Superior temporal gyrus (tissue), 1 donor: Measurements from ENCODE around the gene DUOX2.
"Not testable (repeated sequence)": the region's sequence is repeated elsewhere in the genome, so short reads cannot be mapped to it uniquely, and the experiment has no call there.

Experiments
- DNase-seq: peaks from one replicate; pipeline ENCODE4 v3.0.0-alpha.2; 2016; ENCODE audit errors: extremely low spot score

DUOX2 gene

DNA sequence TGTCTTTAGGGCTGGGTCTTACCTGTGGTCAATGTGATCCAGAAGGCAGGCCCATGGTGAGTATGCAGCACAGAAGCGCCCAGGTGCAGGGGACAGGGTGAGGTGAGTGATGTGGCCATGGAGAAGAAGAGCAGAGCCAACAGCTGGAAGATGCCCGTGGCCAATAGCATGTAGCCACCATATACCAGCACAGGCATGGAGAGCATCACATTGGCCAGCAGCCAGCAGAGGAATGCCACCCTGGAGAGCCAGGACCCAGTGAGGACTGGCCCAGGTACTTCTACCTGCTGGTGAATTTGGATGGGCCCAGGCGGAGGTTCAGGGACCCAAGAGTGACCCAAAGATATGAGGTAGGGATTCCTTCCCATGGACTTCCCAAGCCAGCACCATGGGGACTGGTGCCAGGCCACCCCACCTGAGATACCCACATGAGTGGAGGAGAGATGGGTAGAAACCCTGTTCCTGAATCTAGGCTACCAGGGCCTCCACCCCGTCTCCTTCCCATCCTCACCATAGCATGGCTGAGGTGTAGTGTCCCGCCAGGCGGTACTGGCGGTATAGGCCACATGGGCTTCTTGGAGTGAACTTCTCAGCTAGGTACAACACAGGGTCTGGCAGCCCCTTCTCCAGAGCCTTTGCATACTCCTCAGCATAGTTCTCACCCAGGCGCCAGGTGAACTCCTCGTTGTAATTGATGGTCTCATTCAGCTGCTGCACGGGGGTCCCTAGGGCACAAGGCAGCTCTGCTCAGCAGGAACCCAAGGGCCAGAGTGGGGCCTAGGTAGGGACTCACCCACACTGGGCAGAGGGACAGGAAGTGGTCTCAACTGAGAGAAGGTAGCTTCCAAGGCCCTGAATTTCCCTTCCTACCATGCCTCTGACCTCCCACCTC, 6.4 kb upstream of the DUOX2 start:
- DNase-seq, result no peak

DNA sequence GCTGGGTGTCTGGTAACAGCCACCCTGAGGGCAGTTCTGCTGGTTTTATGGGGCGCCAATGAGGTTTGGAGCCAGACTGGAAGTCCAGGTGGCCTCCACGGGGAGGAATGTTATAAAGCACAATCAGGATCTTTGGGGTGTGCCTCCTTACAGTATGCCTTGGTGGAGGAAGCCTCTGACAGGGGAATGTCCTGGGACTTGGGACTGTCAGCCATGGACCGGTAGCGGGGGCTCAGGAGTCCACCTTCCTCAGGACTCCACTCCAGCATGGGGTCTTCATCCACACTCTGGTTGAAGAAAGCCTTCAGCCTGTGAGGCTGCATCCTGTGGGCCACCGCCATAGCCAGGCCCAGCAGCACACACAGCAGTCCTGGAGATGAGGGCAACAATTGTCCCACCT, 5.0 kb upstream of the DUOX2 start:
- DNase-seq, result no peak

DNA sequence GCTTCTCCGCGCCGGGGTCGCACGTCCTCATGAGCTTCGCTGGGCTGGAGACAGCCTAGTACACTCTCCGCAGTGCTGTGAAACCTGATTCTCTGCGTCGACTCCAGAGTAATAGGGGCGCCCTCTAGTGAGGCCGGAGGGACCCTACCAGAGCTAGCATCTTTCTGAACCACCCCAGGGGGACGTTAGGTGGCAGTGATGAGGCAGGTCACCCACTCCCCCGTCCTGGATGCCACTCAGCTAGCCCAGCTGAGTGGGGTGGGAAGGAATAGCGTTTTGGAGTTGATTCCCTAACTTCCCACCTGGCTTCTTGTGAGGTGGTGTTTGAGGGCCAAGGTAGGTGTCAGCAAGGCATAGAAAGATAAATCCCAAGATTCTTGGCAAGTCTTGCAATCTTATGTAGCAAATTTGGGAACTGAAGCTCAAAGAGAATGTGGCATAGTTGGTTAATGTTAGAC, 4.2 kb upstream of the DUOX2 start:
- peak; percentile 97 for DNase-seq

DNA sequence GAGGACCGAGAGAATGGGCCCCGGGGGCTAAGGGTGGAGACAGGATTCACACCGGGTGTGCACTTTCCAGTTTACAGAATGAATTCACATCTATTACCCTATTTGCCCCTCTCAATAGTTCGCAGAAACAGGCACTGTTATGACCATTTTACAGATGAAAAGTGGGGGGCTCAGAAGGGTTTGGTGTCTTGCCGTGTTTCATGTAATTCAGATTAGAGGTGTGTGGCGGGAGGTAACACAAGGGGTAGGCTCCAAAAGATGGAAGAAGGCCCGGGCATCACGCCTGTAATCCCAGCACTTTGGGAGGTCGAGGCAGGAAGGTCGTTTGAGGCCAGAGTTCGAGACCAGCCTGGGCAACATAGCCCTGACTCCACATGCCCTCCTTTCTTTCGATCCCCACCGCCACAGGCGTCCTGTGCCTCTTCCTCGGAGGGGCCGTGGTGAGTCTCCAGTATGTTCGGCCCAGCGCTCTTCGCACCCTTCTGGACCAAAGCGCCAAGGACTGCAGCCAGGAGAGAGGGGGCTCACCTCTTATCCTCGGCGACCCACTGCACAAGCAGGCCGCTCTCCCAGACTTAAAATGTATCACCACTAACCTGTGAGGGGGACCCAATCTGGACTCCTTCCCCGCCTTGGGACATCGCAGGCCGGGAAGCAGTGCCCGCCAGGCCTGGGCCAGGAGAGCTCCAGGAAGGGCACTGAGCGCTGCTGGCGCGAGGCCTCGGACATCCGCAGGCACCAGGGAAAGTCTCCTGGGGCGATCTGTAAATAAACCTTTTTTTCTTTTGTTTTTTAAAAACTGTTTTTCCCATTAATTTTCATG, 3.5 kb upstream of the DUOX2 start:
- no peak for DNase-seq

DNA sequence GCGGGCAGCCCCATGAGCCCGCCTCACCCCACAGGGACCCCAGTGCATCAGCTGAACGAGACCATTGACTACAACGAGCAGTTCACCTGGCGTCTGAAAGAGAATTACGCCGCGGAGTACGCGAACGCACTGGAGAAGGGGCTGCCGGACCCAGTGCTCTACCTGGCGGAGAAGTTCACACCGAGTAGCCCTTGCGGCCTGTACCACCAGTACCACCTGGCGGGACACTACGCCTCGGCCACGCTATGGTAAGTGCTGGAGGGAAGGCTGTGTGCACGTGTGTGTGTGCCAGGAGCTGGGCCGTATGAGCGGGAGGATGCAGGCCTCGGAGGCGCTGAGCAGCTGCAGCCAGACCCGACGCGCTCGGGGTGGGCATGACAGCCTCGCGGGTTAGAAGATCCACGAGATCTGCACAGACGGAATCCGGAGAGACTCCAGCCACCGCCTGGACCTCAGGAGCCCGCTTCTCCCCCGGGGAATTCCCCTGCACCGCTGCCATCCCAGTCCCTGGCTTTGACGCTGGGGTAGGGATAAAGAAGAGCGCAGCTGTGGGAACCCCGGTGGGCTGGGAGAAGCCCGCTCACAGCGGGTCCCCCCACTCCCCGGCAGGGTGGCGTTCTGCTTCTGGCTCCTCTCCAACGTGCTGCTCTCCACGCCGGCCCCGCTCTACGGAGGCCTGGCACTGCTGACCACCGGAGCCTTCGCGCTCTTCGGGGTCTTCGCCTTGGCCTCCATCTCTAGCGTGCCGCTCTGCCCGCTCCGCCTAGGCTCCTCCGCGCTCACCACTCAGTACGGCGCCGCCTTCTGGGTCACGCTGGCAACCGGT, 2.7 kb upstream of the DUOX2 start:
- no peak for DNase-seq

DNA sequence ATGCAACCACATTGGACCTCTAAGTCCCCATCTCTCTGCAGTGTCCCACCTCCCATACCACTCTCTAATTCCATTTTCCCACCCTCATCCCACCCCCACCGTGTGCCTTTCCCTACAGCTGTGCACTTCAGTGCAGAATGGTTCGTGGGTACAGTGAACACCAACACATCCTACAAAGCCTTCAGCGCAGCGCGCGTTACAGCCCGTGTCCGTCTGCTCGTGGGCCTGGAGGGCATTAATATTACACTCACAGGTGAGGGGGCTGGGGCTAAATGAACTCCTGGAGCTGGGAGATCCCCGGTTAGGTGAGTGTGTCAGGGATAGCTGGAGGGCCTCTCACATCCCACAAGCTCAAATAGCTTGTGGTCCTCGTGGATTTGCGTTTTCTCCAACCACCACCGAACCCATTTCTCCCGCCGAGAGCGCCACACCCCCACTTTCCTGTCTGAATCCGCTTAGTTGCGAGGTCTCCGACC, 2.1 kb upstream of the DUOX2 start:
- no peak for DNase-seq

DNA sequence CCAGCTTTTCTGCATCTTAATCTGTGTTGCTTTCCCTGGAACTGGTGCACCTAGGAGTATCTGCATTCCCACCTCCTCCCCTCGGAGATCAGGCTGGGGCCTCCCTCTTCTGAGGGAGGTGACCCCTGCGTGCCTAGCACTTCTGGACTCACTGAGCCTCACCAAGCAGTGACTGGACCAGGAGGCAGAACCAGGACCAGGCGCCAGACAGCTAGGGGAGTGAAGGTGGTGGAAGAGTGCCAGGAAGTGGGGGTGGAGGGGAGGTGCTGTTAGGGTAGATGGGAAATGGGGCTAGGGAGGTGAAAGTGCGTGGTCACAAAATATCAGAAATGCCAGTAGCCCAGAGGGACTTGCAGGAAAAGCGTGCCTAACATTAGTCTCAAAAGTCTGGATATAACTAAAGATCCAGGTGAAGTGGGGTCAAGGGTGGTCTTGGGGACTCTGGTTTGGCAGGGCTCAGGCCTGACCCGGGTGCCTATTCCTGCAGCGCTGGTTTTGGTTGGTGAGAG, 1.4 kb upstream of the DUOX2 start:
- no peak for DNase-seq

DNA sequence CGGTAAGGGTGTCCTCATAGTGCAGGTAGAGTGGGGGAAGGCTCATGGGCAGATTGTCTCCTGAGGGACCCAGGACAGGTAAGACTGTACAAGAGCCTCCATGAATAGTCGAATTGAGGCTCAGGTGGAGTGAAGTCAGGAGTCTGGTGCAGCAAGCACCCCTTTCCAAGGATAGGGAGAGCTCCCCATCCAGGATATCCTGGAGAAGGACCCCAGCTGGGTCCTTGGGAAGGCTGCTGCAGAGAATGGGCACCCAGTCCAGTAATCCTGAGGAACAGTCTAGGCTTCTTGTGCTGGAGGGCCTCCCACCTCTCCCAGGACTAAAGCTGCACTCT, 746 bp upstream of the DUOX2 start:
- DNase-seq, result no peak

DNA sequence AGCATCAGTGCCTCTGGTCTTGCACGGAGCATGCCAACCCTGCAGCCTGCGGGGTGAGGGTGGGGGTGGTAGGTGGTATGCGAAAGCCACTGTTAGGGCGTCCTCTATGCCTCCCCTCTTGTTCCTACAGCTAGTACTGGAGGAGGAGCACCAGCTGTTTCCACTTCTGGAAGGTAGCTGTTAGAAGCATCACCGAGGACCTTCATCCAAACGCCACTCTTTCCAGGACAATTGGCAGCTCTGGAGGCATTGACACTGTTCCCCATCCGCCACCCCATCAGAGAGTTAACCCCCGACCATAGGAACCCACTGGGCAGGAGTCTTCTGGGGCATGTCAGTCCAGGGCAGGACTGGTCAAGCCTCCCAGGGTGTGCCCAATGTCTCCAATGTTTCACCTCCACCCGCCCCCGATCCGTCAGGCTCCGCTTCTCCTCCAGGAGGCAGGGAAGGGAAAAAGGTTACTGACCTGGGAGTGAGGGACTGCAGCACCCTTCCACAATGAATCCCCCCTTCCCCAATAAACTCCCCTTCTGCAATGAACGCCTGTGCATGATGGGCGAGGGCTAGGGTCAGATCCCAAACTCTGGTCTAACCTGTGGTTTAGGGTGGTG, 487 bp downstream of the DUOX2 start:
- no peak for DNase-seq

DNA sequence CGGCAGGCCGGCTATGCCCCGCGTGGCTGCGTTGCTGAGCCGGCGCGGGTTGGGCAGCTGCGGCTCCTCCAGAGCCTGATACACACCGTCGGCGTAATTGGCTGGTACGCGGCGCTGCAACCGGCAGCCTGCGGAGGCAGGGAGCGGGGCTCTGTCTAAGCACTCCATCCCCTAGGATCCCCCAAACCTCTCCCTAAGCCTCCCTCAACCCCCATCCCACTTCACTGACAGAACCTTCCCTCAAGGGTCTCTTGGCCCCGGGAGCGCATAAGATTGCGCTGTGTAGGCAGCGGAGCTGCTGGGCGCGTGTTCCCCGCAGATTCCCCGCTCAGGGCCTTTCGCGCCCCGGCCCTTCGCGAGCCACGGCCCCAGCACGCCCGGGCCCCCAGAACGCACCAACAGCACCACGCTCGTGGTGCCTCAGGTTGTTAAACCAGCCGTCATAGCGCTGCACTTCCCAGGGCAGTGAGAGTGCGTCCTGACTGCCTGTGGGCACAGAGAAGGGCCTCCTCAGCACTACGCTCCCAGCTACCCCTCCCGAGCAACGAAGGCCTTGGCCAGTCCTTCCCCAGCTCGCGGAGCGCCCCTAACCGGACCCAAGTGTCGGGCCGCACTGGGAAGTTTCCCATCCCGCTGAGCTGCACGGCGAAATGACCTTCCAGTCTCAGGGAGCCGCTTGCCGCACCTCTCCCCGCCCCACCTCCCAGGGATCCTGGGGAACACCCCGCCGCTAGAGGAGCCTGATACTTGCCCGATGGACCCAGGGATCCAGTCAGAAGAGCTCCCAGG, 1.2 kb downstream of the DUOX2 start:
- no peak for DNase-seq

DNA sequence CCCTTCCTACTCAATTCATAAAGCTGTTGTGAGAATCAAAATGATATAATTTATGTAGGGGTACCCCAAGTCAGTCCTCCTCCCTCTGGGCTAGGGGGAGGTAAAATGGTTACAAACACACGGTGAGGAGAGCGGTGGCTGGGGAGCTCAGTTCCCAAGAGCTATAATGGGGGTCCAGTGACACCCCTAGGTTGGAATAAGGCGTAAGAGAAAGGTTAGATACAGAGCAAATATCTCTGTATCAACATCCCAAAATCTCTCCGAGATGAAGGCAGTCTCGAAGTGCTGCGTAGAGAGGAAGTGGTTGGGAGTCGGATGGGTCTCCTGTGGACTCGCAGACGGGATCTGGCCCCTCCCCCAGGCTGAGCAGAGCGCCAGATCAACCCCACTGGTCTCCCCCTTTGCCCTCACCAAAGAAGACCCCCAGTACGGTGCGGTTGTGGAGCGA, 1.8 kb downstream of the DUOX2 start:
- no peak for DNase-seq

DNA sequence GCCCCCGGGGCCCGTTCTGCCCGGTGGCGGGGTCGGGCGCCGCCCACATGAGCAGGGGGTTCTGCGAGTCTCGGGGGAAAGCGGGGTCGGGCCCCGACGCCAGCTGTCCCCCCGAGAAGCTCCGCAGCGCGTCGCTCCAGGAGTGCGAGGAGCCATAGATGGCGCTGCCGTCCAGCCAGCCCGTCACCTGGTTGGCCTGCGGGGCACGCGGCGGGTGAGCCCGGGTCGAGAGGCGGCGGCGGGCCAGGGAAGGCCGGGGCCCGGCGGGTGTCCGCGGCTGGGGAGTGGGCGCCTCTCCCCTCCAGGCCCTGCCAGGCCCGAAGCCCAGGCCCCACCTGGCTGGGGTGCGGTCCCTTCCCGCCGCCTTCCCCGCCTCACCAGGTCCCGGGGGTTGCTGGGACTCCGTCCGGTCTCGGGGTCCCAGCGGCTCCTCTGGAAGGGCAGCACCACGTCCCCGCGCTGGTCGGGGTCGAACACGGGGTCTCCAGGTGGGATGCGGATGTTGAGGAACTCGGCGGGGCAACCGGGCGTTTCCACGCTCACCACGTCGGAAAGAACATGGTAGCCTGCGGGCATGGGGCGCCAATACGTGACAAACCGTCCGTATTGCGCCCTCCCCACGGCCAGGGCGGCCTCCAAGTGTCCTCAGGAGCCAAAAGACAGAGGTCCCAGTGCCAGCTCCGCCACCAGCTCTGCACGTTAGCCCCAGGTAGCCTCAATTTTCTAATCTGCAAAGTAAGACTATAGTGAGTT, 2.4 kb downstream of the DUOX2 start:
- DNase-seq, result no peak

DNA sequence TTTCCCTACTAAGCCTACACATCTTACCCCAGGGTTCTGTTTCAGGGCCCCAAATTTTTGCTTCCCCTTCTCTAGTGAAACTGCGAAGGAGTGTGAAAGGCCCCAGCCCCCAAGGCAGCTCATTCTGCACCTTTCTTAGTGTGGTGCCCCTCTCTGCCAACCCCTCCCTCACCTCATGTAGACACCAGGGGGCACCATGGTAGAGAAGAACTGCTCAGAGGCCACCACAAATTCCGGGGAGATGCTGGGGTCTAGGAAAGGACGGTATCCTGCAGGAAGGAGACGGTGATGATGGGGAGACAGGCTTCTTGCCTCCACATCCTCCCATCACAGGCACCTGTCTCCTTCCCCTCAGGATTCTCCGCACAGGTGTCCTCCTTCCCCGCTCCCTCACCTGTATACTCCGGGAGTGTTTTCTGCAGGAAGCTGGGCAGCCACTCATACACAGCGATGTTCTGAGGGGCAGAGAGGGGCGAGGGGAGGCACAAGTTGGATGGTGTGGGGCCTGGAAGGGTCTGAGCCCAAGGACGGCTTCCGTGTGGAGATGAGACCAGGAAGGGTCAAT, 3.6 kb downstream of the DUOX2 start:
- DNase-seq, result no peak

DNA sequence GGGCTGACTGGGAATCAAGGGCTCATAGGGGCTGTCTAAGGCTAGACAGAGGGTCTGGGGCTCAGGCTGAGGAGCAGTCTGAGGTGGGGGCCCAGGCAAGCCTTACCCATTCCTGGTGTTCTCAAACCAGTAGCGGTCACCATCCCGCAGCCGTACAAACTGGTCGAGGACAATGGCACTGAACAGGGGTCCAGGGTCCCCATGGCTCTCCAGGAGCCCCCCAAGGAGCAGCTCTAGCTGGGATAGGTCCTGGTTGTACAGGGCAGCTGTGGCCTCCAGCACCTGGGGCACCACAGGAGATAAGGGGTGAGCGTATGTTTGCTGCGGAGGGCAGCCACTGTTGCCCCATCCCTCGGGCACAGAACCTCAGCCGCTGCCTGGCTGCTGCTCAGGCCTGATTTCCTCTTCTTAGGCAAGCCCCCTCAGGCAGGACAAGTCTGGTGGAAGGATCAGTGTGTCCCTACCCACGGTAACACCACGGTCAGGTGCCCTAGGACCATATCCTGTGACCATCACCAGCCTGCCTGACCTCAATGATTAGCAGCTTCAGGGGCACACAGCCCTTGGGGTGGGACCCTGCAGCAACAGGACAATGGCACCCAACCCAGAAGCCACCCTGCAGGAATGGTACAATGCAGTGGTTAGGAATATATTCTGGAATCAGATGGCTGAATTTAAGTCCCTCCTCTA, 5.9 kb downstream of the DUOX2 start:
- DNase-seq, result no peak

DNA sequence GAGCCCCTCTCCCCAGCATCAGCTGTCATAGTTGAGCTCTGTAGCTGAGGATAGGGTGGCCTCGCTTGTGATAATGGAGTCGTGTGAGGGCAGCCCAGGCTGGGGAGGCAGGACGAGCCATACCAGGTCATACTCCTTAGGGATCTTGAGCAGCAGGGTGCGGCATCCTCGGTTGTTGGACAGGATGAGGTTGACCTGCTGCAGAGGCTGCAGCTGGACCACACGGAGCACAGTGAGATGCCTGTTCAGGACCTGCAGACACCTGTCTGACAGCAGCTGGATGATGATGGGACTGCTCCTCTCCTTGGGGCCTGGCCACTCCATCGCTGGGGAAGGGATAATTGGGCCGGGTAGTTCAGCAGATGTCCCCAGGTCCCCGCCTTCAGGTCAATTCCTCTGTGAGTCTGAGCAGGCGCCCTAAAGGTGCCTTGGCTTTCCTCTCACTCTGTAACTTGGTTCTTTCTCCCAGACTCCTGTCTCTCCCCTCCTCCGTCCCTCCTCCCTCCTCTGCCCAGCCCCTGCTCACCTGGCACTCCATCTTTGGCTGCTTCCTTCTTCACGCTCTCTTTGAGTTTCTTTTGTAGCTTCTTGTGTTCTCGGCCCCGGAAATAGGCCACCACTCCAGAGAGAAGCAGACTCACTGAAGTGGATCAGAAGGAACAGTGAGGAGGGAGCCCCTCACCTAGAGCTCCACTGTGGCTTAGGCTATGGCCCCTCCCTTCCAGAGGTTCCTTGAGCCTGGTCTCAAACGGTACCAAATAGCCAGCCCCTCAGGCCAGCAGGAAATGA, 7.8 kb downstream of the DUOX2 start:
- no peak for DNase-seq

DNA sequence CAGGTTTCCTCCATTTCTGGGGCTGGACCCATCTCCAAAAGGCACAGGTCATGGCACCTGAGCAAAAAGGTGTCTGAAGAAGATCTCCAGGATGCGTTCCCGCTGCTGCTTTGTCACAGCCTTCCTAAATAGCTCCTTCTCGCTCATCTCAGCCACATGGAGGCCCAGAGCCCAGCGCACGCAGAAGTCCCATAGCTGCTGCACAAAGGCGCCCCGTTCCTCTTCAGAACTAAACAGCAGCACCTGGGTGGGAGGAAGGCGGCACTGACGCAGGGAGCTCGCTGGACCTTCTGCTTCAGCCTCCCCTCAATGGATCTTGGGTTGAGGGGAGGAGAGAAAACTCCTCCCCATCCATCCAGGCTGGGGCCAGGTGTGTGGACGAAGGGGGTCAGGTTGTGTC, 8.4 kb downstream of the DUOX2 start:
- DNase-seq, result no peak

DNA sequence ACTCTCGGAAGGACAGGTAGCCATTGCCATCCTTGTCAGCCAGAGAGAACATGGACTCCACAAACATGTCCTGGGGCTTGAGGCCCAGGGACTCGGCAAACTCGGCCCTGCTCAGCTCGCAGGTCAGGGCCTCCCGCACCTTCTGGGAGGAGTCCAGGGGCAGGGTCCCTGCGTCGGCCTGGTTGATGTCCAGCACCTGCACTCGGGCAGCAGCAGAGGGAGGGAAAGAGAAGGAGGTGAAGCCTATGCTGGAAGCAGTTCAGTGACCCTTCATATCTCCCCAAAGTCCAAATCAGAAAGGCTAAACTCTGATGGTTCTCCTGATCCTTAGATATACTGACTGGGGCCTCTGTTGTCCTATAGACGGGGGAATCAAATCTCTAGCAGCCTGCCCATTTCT, 9.8 kb downstream of the DUOX2 start:
- DNase-seq, result not testable (repeated sequence)

DNA sequence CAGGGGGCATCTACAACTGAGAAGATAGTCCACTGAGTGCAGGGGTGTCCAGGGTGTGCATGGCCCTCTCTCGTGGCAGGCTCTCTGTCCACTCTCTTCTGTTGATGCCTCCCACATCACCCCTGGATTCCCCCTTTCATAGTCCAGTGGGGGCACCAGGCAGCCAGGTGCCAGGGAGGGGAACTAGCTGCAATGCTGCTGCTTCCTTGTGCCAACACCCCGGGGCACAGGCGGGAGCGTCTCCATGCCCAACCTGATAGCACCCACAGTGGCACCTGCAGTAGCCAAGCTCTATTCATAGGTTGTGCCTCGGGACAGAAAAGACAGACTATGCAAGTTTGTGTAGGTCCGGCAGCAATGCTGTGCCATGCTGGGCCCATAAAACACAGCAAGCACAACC, 11.7 kb downstream of the DUOX2 start:
- no peak for DNase-seq
